ENCODE data around the gene SAP25.

GRCh38 chr7:100620804-100621203 lies 47.1 kb upstream of the SAP25 start:
- TF ChIP-seq CTCF (IDR thresholded peaks at IDR 0.05; ENCODE audit: low read depth, low read length): no peak
- TF ChIP-seq EZH2phosphoT487 (IDR thresholded peaks at IDR 0.05; ENCODE audit: low read depth): no peak
